Left renal cortex interstitium (tissue), 4 donors: Measurements from ENCODE around the gene CCDC85C. TPM values are rescaled to one million over a fixed set of nuclear protein-coding genes. Genes with fewer than 3 reads are reported as not detected.

Experiments
- DNase-seq, 4 donors: peaks; one replicate each; pipeline ENCODE4 v3.0.0-alpha.2; 2013; ENCODE audit warnings: low read depth in 4 of 4, low spot score in 2 of 4, missing footprints in 1 of 4
- polyA plus RNA-seq, 4 donors: library from polyadenylated mRNA; unstranded; fragments of 120-200 nt; gene quantifications; one replicate each; pipeline ENCODE4 v1.2.1, GENCODE V29; 2013; ENCODE audit not compliant: insufficient read length in 4 of 4

The CCDC85C gene
- polyA plus RNA-seq, 4 donors = 24.9 to 40.0 (median 30.9) TPM

GRCh38 chr14:99592933-99593753, 10.9 kb downstream of the CCDC85C start:
- no peak for DNase-seq

- DNase-seq = no peak
Measured at GRCh38 chr14:99592394-99592793, 11.6 kb downstream of the CCDC85C start.

- no peak for DNase-seq
Measured at GRCh38 chr14:99590746-99591555, 13.1 kb downstream of the CCDC85C start.

- no peak for DNase-seq
Measured at GRCh38 chr14:99589651-99590530, 14.1 kb downstream of the CCDC85C start.

- DNase-seq = no peak
Measured at GRCh38 chr14:99589031-99589441, 15.0 kb downstream of the CCDC85C start.

- no peak for DNase-seq
Measured at GRCh38 chr14:99587460-99588278, 16.3 kb downstream of the CCDC85C start.

- no peak for DNase-seq
Measured at GRCh38 chr14:99586761-99587459, 17.1 kb downstream of the CCDC85C start.

- DNase-seq = no peak
Measured at GRCh38 chr14:99586054-99586760, 17.8 kb downstream of the CCDC85C start.

GRCh38 chr14:99584823-99585222, 19.2 kb downstream of the CCDC85C start:
- DNase-seq = no peak

GRCh38 chr14:99581938-99582337, 22.1 kb downstream of the CCDC85C start:
- DNase-seq = no peak

GRCh38 chr14:99581374-99581773, 22.6 kb downstream of the CCDC85C start:
- DNase-seq = no peak

- DNase-seq = no peak
Measured at GRCh38 chr14:99579903-99580571, 24.0 kb downstream of the CCDC85C start.

- no peak for DNase-seq
Measured at GRCh38 chr14:99579120-99579836, 24.7 kb downstream of the CCDC85C start.

GRCh38 chr14:99578541-99579101, 25.4 kb downstream of the CCDC85C start:
- no peak for DNase-seq

- no peak for DNase-seq
Measured at GRCh38 chr14:99576761-99577705, 27.0 kb downstream of the CCDC85C start.

GRCh38 chr14:99576304-99576703, 27.7 kb downstream of the CCDC85C start:
- DNase-seq = no peak
